HG03196 (cell line): ENCODE measurements around the gene ZNF462.

ENCODE experiments used
- ATAC-seq: cut with Tn5 transposase; IDR thresholded peaks from one replicate; pipeline ENCODE4 v1.9.1; 2021; ENCODE audit not compliant: unreplicated experiment

The ZNF462 gene

DNA sequence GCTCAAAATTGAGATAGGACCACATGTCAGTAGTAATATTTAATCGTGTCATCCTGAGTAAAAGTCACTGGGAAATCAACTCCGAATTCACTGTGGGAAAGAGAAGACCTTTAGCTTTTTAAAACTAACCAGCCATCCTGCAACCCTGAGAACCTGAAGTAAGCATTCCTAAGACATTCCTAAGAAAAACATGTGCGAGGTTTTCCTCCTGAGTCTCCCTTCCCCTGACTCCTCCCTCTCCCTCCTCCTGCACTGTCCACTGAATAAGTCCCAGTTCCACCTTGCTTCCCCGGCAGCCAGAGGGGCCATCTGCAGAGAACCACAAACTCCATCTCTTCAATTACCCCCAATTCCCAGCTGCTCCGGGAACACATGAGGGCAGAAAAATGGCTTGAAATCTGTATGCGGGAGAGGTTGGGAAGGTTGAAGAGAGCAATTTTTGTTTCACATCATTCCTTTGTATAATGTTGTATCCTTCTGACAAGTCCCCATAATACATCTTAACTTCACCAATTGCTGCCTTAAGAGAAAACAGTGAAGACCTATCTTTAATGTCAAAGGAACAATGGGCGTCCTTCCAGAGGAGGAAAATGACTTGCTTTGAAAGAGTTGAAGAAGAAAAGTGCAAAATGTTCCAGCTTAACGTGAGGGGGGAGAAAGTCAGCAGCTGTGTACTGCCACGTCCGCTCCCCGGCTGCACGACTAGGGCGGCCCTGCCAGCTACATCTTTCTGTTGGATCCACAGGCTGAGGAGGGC is 186.3 kb downstream of the ZNF462 start:
- ATAC-seq, result no peak

DNA sequence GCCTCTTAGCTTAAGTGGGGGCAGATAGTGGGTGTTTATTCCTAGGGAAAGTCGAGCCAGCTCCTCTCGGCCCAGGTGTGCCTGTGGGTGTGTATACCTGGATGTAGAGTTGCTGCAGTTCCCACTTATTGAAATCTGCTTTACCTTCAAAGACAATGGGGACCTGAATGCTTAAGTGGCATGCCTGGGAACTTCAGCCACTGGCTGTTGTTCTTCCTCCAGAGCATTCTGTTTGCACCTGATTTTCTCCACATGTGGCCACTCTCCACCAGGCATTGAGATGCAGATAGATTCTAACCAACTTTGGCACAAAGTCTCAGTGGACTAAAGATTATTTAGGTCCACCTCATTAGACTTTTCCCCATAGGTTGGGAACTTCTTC is 186.8 kb downstream of the ZNF462 start:
- ATAC-seq, result no peak

DNA sequence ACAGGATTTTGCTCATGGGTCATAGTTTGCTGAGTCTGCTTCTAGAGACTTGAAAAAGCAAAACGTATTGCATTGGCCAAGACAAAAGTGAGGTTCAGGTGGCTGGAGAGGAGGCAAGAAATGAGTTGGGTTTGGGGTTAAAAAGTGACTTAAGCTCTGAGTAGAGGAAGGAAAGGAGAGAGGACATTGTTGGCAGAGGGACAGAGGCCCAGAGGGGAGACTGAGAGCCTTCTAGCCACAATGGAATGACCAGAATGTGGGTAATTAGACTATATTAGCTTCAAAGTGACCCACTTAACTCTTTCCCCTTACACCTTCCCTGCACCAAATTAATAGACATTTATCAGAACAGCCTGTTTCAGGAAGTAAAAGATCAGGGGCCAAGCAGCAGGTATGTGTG is 188.4 kb downstream of the ZNF462 start:
- ATAC-seq, result no peak

DNA sequence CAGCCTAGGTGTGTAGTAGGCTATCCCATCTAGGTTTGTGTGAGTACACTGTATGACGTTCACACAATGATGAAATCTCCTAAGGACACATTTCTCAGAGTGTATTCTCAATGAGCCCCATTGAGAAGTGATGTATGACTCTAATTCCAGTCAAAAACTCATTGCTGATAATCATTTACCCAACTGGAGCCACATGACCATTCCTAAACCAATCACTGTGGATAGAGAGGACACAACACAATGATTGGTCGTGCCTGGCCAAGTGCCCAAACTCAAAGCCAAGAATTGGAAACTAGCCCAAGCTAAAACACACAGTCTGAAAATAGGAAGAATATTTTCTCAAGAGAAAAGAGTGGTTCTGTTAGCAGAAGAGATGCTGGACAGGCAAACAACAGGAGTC is 191.2 kb downstream of the ZNF462 start:
- no peak for ATAC-seq

DNA sequence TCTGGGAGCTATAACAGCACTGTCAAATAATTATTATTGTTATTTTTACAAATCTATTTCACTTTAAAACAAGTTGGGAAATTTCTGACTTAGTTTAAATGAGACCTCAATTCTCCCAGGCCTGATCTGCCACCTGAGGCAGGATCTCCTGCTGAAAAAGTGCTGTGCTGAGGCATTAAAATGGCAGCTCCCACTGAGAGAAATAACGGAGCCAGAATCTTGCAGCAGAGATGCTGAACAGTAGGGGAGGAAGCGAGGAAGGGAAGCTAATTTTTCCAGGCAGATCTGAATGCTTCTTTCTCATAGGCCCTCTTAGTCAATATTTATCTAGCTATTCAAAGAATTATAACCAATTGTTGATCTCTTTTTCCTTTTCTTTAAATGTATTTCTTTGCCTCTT is 196.3 kb downstream of the ZNF462 start:
- no peak for ATAC-seq

DNA sequence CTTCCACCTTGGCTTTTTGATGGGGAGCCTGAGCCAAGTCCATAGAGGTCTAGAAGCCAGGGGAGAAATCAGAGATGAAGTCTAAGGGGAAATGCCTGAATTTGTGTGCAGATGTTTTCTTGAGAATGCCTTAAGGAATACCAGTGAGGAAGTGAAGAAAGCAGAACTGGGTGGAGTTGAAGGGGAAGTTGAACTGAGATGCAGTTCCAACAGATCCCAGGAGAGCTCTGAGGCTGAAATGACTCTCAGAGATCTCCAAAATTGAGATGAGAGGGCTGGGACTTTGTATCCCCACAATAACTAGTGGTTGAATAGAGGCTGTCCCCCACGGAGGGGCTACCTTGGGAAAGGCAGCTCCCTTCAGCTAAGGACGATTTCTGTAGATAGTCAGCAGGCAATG is 197.1 kb downstream of the ZNF462 start:
- ATAC-seq, result no peak
